Colon (tissue), 2 donors: Measurements from ENCODE around the gene C22orf23.

Experiments
- FAIRE-seq: peaks from 2 replicates; lab custom pipeline; 2012; peaks lifted over from hg19 to GRCh38; lab: Jason Lieb, UNC
- donor health status: control.
- donor health status: control.

C22orf23 gene

GRCh38 chr22:37896939-37897338, 56.5 kb downstream of the C22orf23 start:
- no peak for FAIRE-seq

GRCh38 chr22:37896181-37896592, 57.2 kb downstream of the C22orf23 start:
- FAIRE-seq = no peak

DNA sequence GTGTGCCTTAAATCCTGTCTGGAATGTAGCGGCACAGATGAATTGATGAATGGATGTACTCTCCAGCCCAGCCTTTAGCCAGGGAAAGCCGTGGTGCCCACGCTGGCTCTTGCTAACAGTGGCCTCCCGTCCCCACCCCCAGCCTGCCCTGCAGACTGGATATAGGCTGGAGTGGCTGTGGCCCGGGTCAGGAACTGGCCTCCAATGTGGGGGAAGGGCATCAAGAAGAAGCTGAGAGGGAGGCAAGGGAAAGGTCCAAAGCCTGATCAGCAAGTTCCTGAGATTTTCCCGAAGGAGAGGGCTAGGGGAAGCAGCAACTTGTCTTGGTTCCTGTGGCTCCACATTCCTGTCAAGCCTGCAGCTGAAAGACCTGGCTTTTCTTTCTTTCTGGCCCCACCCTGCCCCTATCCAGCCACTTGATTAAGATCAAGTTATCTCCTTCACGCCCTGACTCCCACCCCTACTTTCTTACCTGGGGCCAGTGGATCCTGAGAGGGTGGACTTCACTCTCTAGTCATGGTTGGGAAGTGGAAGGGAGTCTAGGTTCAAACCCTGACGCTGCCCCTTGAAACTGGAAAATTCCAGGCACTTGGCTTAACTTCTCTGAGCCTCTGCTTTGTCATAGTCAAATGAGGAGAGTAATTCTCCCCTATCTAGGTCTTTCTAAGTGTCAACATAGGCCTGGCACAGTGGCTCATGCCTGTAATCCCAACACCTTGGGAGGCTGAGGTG, 58.3 kb downstream of the C22orf23 start:
- FAIRE-seq = no peak

DNA sequence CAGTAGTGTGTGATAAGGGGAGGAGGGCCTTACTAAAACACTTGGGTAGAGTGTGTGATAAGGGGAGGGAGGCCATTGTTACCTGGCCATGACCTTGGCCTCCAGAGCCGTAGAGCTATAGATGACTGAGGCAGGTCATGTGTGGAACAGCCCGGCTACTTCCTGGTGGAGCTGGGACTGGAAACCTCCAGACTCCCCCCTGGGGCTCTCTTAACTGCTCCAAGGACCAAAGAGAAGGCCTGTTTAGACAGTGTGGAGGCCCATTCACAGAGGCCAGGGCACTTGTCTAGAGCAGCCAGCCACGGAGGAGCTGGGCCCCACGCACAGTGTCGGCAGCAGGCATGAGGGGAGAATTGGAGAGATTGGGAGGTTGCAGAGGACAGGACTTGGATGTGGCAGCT, 59.8 kb downstream of the C22orf23 start:
- no peak for FAIRE-seq
